KBM-7 (cell line): ENCODE results near the gene NLRC5.

Experiments used
- DNase-seq: peaks from one replicate; pipeline ENCODE4 v3.0.0-alpha.2; 2015
- in situ Hi-C: fragments of 300-500 bp; cut with MboI; formaldehyde crosslinking; loops from 2 replicates; pipeline ENCODE4 v1.14.3; 2020; ENCODE audit warnings: low sequenced_read_pairs, low pct_unique_long_range_greater_than_20kb, mixed read lengths

Gene NLRC5, protein sequence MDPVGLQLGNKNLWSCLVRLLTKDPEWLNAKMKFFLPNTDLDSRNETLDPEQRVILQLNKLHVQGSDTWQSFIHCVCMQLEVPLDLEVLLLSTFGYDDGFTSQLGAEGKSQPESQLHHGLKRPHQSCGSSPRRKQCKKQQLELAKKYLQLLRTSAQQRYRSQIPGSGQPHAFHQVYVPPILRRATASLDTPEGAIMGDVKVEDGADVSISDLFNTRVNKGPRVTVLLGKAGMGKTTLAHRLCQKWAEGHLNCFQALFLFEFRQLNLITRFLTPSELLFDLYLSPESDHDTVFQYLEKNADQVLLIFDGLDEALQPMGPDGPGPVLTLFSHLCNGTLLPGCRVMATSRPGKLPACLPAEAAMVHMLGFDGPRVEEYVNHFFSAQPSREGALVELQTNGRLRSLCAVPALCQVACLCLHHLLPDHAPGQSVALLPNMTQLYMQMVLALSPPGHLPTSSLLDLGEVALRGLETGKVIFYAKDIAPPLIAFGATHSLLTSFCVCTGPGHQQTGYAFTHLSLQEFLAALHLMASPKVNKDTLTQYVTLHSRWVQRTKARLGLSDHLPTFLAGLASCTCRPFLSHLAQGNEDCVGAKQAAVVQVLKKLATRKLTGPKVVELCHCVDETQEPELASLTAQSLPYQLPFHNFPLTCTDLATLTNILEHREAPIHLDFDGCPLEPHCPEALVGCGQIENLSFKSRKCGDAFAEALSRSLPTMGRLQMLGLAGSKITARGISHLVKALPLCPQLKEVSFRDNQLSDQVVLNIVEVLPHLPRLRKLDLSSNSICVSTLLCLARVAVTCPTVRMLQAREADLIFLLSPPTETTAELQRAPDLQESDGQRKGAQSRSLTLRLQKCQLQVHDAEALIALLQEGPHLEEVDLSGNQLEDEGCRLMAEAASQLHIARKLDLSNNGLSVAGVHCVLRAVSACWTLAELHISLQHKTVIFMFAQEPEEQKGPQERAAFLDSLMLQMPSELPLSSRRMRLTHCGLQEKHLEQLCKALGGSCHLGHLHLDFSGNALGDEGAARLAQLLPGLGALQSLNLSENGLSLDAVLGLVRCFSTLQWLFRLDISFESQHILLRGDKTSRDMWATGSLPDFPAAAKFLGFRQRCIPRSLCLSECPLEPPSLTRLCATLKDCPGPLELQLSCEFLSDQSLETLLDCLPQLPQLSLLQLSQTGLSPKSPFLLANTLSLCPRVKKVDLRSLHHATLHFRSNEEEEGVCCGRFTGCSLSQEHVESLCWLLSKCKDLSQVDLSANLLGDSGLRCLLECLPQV (N-terminal part only)

DNA sequence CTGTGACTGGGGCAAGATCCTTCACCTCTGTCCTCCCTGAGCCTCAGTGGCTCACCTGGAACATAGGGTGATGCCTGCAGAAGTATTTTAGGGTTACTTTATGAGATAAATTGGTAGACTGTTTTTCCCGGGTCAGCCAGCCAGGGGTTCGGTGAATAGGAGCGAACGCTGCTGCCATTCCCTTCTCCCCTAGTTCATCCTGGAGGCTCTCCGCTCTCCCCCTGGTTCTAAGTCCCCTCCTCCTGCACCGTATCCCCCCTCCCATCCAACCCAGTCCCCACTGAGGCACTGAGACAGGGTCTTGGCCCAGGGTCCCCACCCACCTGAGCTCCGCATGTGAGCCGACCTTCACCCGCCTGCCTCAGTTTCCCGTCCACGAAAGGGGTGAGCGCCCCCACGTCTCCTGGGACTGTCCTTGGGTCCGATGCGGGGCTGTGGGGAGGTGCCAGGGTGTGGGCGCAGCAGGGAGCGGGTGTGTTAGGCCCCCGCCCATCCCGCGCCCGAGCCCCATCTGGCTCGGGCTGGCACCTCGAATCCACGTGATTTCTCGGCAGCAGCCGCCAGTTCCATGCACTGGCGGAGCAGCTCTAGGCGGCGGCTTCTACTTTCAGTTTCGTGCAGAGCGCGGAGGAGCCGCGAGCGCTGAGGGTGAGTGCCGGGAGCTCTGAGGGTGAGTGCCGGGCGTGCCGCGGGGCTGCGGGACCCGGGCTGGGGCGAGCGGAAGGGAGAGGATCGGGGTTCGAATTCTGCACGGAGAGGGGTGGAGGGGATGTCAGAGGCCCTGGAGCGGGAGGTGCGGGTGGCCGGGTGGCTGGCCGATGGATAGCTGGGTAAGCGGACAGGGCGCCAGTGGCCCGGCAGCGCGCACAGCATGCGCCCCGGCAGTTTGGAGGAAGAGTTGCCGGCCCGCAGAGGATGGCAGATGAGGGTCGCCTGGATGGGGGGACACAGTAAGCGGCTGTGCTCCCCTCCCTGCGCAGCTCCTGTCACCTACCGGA lies at the start of gene NLRC5:
Gene NLRC5, plus strand, starts transcription at position 610 of the 998 bp plus-strand sequence. CDS start 31,156 bp downstream, outside the sequence.
- in situ Hi-C loops = no loop called here
- peak; percentile 79 for DNase-seq

DNA sequence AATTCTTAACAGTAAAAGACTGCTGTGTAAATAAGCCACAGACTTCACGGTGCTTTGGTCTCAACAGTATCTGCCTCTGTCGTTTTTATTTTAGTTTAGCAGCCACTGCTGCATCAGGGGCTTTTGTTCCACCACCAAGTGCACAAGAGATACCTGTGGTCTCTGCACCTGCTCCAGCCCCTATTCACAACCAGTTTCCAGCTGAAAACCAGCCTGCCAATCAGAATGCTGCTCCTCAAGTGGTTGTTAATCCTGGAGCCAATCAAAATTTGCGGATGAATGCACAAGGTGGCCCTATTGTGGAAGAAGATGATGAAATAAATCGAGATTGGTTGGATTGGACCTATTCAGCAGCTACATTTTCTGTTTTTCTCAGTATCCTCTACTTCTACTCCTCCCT lies 49.6 kb upstream of the NLRC5 start:
- no peak for DNase-seq
- in situ Hi-C loops = no loop called here

DNA sequence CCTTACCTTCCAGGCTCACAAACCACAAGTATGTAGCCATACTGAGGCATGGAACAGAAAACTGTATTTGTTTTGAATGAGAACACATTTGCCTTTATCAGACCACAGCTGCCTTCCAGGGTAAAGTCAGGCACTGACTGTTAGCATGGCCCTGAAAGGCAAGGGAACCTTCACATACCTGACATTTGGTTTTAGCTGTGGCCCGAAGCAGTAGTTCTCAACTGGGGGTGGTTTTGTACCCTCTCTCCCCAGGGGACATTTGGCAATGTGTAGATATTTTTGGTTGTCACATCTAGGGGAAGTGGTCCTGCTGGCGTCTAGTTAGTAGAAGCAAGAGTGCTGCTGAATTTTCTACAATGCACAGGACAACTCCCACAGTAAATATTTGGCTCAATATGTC lies 48.3 kb upstream of the NLRC5 start:
- no peak for DNase-seq
- in situ Hi-C loops = no loop called here

DNA sequence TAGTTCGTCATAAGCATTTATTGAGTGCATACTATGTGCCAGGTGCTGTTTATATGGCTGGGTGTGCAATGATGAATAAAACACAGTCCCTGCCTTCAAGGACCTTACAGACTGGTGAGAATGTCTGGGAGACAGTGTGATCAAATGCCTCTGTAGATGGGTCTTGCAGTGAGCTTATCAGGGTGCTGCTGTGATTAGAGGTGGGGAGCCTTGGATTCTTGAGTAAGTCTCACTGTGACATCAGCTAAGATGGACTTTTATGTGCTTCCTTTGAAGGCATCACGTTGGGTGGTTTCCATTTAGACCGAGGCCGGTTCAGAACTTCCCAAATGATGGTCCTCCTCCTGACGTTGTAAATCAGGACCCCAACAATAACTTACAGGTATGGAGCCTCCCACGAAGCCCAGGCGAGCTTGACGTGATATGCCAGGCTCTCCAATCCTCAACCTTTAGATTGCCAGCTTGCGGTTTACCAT lies 47.5 kb upstream of the NLRC5 start:
- in situ Hi-C loops = no loop called here
- DNase-seq = no peak

DNA sequence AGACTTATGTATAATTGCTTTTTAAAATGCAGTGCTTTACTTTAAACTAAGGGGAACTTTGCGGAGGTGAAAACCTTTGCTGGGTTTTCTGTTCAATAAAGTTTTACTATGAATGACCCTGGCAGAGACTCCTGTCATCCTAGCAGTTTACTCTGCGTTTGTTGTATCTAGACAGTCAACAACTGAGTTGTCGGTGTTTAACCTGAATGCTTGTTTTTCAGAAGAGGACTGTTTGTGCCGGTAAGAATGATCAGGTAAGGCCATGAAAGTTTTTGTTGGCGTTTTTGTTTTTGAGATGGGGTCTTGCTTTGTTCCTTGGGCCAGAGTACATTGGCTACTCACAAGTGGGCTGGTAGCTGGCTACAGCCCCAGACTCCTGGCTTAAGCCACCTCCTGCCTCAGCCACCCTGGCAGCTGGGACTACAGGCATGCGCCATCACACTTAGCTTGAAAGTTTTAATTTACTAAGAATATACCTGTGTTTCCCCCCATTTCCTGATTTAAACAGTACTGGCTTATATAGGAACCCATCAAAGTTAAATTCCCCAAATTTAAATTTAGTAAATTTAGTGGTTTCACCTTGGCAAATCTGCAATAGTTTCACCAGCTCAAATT lies 45.5 kb upstream of the NLRC5 start:
- in situ Hi-C loops = no loop called here
- no peak for DNase-seq

DNA sequence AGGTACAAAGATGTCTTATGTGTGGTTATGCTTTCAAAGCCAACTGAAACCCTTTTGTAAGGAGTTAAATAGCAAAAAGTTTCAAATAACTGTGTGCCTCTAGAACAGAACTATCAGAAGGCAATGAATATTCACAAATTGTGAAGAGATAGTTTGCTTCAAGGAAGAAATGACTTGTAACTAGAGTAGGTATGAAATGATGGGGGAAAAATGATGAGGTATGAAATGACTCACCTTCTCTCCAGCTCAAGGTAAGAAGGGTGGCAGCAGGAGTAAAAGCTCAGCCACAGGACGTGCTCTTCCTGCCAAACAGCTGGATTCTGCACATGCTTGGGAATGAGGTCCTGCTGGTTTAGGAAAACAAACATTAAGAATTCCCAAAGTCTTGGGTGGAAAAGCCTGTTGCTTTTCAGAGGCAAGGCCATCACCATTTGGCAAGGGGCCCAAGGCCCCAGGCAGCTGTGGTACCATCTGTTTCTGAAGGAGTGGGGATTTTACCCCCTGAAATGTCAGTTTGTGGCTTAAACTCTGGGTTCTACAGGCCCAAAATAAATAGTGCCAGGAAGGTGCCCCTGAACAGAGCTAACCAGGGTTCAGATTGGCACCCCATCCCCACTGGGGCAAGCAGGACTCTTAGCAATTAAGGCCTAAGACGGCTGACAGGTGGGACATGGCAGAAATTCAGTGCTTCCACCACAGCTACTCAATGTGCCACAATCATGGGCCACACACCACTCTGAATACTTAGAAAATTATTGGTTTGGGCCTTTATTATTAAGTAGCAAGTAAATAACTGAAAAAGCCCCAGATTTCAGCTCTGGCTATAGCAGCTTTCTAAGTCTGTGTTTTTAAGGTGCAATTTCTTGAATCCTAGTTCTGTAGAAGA lies 44.2 kb upstream of the NLRC5 start:
- DNase-seq = no peak
- in situ Hi-C loops = no loop called here

DNA sequence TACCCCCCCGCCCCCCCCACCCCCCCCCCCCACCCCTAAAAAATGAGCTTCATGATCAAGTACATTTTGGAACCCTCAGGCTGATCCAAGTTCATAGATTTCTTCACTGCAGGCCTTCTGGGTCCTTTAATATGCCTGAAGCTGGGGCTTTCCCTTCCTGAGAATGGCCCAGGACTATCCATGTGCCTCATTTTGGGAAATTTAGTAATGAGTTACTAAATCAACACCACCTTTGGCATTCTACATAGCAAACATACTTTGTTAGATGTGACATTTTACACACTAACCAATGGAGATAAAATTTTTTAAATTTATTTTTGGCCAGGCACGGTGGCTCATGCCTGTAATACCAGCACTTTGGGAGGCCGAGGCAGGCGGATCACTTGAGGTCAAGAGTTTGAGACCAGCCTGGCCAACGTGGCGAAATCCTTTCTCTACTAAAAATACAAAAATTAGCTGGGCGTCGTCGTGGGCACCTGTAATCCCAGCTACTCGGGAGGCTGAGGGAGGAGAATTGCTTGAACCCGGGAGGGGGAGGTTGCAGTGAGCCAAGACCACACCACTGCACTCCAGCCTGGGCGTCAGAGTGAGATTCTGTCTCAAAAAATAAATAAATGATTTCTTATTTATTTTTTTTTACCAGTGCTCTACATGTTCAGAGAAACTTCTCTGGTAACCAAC lies 43.4 kb upstream of the NLRC5 start:
- DNase-seq = no peak
- in situ Hi-C loops = no loop called here

DNA sequence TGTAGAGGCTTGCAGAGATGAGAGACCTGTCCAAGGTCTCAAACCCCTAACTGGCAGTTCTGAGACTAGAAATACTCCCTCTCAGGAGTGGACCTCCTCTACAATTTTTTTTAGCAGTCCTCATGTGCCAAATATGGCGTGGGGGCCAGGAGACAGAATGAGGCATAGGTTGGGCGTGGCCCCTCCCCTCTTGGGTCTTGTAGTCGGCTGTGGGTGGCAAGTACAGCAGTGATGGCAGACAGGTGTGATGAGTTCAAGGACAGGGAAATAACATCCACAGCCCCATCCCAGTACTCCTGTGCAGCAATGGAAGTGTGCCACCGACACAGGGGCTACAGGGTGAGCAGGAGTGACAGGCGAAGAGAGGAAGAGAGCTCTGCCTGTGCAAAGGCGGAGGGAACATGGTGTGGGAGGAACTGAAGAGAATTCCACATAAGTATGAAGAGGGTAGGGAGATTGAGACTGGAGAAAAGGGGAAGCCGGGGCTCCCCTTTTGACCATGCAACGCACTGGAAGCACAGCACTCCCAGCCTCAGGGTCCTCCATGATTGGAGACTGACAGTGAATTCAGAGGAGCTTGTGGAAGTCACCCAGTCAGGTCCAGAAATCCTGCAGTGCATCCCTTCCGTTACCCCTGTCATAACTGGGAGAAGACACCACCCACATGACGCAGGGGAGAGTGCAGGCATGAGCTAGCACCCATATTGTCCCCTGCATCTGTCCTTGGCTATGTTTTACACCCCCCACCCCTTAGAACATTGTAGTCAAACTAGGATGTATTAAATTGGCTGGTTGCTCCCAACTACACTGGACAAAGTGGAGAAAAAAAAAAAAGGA lies 42.4 kb upstream of the NLRC5 start:
- DNase-seq = no peak

DNA sequence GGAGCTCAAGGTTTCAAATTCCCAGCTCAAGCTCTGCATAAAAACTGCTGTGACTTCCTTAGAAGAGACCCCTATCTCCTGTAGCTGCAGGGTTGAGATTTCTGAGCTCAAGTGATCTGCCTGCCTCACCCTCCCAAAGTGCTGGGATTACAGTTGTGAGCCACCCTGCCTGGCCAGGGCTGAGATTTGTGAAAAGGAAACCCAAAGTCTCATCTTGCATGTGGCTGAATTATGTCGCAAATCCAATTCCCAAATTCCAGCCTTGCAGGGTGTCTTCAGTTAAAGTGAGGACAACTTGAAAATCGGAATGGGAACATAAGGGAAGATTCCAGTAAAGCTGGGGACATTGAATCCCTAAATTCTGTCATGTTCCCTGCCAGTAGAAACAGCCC lies 41.8 kb upstream of the NLRC5 start:
- no peak for DNase-seq
- in situ Hi-C loops = no loop called here

More for the DNA sequence above, 42.4 kb upstream of the NLRC5 start:
- in situ Hi-C loops = no loop called here

DNA sequence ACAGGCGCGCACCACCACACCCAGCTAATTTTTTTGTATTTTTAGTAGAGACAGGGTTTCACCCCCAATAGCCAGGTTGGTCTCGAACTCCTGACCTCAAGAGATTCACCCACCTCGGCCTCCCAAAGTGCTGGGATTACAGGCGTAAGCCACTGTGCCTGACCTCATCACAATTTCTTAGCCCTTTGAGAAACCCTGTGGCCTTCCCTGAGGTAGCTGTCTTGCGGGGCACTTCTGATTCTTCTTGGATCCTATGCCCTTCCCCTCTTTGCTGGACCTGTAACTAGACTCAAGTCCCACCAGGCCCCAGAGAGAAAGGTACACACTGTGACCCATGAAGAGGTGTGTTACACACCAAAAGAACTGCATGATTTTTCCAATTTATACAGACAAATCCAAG lies 41.1 kb upstream of the NLRC5 start:
- in situ Hi-C loops = no loop called here
- DNase-seq = no peak

DNA sequence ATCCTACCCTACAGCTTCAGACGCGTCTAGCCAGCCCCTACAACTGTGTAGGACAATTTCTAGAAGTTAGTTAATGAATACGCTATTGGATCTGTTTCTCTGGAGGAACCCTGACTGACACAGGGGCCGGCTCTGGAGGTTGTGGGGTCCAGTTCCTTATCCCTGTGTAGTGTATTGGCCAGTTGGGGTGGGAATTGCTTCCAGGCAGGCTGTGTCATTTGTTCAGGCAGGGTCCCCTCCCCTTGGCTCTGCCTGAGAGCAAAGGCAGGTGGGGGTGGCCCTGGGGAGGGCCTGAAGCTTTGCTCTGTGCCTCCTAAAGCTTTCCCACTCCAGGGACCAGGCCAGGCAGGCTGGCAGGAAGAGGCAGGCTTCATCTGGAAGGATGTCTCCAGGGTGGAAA lies 39.3 kb upstream of the NLRC5 start:
- in situ Hi-C loops = no loop called here
- no peak for DNase-seq

DNA sequence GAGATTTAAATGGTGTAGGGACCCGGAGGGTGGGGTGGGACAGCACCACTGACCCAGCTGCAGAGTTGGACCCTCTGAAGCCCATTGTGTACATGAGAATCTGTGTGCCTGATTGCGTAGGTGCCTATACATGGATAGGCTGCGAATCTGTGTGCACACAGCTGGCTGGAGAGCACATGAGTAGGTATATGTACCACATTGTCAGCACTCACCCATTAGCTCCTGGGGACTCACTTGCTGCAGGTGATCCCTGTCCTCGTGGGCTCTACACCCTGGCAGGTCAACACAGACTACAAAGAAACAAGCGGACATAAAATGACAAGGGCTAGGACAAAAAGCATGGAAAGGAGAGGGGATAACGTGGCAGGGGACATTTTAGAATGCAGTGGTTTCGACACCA lies 38.9 kb upstream of the NLRC5 start:
- DNase-seq = no peak
- in situ Hi-C loops = no loop called here

DNA sequence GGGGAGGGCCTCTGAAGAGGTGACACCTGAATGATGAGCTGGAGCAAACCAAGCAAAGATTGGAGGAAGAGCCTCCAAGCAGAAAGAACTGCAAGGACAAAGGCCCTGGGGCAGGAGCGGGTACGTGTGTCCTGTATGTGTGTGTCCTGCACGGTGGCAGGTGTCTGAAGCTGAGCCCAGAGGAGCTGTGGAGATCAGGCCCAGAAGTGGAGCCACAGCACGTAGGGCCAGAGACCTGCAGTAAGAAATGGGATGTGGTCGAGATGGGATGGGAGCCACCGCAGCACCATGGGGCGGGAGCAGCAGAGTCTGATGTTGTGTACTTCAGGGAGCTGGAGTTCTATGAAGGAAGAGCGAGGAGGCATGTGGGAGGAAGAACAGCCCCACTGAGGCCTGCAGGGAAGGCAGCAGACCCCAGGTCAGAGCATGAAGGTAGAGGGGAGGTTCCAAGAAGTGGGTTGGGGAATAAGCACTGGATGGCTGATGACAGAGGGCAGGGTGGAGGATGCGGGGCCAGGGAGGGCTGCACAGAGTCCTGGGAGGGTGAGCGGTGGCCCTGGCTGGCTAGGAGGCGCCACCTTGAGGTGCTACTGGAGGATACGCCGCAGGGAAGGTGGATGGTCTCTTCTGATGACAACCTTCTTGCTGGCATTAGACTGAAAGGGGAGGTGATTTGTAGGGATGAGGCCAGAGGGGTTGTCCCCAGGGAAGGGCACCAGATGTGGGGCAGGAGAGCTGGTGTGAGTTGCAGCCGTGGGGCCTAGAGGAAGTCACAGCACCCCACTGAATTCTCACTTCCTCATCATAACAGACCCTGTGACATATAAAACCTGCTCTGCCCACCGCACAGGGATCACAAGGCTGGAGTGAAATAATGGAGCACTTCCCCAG lies 38.2 kb upstream of the NLRC5 start:
- peak; percentile 76 for DNase-seq
- in situ Hi-C loops = no loop called here

DNA sequence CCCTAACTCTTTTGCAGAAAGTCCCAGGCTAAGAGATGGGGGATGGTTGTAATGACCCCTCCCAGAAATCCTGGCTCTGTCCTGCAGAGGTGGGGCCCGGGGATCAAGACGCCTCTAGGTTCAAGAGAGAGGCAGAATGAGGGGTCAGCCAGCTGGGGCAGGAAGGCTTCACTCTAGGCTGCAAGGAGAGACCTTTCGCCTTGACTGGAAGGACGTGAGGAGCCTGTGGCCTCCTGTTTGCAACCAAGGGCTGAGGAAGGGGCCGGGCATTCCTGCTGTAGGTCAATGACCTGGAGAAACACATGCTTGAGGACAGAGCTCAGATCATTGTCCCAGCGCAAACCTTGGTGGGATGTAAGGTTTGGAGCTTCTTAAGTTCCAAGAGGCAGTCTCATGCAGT lies 36.4 kb upstream of the NLRC5 start:
- in situ Hi-C loops = no loop called here
- DNase-seq = no peak

DNA sequence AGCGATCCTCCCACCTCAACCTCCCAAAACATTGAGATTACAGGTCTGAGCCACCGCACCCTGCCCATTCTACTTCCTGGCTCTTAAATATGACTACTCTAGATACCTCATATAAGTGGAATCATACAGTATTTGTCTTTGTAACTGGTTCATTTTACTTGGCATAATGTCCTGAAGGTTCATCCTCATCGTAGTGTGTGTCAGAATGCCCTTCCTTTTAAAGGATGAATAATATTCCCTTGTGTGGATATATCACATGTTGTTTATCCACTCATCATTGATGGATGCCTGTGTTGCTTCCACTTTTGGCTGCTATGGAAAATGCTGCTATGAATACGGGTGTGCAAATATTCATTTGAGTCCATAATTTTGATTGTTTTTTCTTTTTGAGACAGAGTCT lies 33.3 kb upstream of the NLRC5 start:
- no peak for DNase-seq
- in situ Hi-C loops = no loop called here
